NCI-H1105 (cell line): ENCODE measurements around the gene XBP1.
"Not testable (repeated sequence)": the region's sequence is repeated elsewhere in the genome, so short reads cannot be mapped to it uniquely, and the experiment has no call there.

ENCODE experiments used
- DNase-seq: peaks from one replicate; lab custom pipeline; 2025; lab: John Stamatoyannopoulos, UW

The XBP1 gene

GRCh38 chr22:28800308-28801041 lies at the start of gene XBP1:
TSS of gene XBP1 (minus strand) at chr22:28800569.
- DNase-seq: peak; percentile 79

GRCh38 chr22:28846994-28847393 lies 46.6 kb upstream of the XBP1 start:
- DNase-seq: no peak

- DNase-seq: not testable (repeated sequence)
Observed at GRCh38 chr22:28844277-28844676, 43.9 kb upstream of the XBP1 start.

GRCh38 chr22:28843633-28844032 lies 43.3 kb upstream of the XBP1 start:
- no peak for DNase-seq

- DNase-seq: no peak
Observed at GRCh38 chr22:28841111-28841510, 40.7 kb upstream of the XBP1 start.

- DNase-seq: no peak
Observed at GRCh38 chr22:28838971-28839370, 38.6 kb upstream of the XBP1 start.

- DNase-seq: no peak
Observed at GRCh38 chr22:28837640-28838039, 37.3 kb upstream of the XBP1 start.

GRCh38 chr22:28835630-28836189 lies 35.3 kb upstream of the XBP1 start:
- DNase-seq: no peak

- no peak for DNase-seq
Observed at GRCh38 chr22:28833276-28833923, 33.0 kb upstream of the XBP1 start.

- DNase-seq: no peak
Observed at GRCh38 chr22:28832731-28833130, 32.4 kb upstream of the XBP1 start.

GRCh38 chr22:28831140-28832072 lies 31.0 kb upstream of the XBP1 start:
- no peak for DNase-seq

- DNase-seq: no peak
Observed at GRCh38 chr22:28830441-28830840, 30.1 kb upstream of the XBP1 start.

- peak; percentile 14 for DNase-seq
Observed at GRCh38 chr22:28829358-28830181, 29.2 kb upstream of the XBP1 start.

- no peak for DNase-seq
Observed at GRCh38 chr22:28826921-28827320, 26.6 kb upstream of the XBP1 start.

- DNase-seq: not testable (repeated sequence)
Observed at GRCh38 chr22:28826430-28826829, 26.1 kb upstream of the XBP1 start.

GRCh38 chr22:28824455-28824854 lies 24.1 kb upstream of the XBP1 start:
- DNase-seq: not testable (repeated sequence)

GRCh38 chr22:28822930-28823551 lies 22.7 kb upstream of the XBP1 start:
- peak; percentile 35 for DNase-seq

GRCh38 chr22:28821452-28821851 lies 21.1 kb upstream of the XBP1 start:
- DNase-seq: no peak

GRCh38 chr22:28820885-28821284 lies 20.5 kb upstream of the XBP1 start:
- no peak for DNase-seq

GRCh38 chr22:28819253-28820096 lies 19.1 kb upstream of the XBP1 start:
- no peak for DNase-seq
